ENCODE results near the gene GYPA.
"Not testable (repeated sequence)": the region's sequence is repeated elsewhere in the genome, so short reads cannot be mapped to it uniquely, and the experiment has no call there.

The GYPA gene

GRCh38 chr4:144082053-144082452 lies 58.5 kb downstream of the GYPA start:
- 91% methylated on average over 3 of the region's 3 CpGs for WGBS
- not testable (repeated sequence) for H3K36me3 ChIP-seq (ENCODE audit: insufficient read depth, low read length); H3K4me3 ChIP-seq (ENCODE audit: low read length); H3K4me1 ChIP-seq (ENCODE audit: insufficient read depth, low read length); H3K27ac ChIP-seq (ENCODE audit: low read depth, low read length); H3K9me3 ChIP-seq (ENCODE audit: insufficient read depth, low read depth, low read length); H3K27me3 ChIP-seq (ENCODE audit: insufficient read depth, low read length); H3K9ac ChIP-seq (ENCODE audit: low read depth, low read length)

DNA sequence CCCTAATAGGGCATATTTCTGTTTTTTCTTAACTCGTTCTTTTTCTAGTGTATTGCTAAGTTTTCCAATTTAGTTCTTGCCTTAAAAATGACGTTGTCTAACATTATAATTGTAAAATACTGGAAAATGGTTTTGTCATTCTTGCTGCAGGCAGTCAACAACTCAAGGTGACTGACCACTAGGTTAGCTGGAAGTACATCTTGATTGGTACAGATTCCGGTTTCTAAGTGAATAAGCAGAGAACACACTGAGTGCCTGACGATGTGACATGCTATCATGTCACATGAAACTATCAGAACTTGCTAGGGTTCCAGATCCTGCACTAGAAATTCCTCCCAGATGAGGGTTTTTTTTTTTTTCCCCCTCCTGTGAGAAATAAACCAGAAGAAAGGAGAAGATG lies 60.4 kb downstream of the GYPA start:
- H3K4me3 ChIP-seq (ENCODE audit: low read length); H3K36me3 ChIP-seq (ENCODE audit: insufficient read depth, low read length); H3K27me3 ChIP-seq (ENCODE audit: insufficient read depth, low read length); H3K27ac ChIP-seq (ENCODE audit: low read depth, low read length); H3K4me1 ChIP-seq (ENCODE audit: insufficient read depth, low read length); H3K9ac ChIP-seq (ENCODE audit: low read depth, low read length); H3K9me3 ChIP-seq (ENCODE audit: insufficient read depth, low read depth, low read length): not testable (repeated sequence)
- 86% methylated on average over 3 of the region's 4 CpGs for WGBS

DNA sequence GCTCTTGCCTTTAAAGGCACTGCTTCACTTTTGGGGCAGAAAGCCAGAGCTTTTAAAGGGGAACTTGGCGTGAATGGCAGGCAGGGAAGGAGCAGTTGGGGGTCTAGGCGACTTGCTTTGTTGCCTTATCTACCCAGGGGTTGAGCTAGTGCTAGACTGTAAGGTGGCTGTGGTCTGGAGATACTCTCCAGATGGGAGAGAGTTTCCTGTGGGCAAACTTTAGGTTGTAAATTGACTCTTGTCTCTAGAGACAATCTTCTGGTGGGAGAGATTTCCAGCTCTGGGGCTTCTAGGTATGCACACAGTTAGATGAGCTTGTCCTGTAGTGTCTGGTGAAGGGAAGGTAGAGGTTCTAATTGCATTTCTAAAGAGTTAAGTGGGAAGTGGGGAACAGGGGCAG lies 61.8 kb downstream of the GYPA start:
- not testable (repeated sequence) for H3K27me3 ChIP-seq (ENCODE audit: insufficient read depth, low read length); H3K36me3 ChIP-seq (ENCODE audit: insufficient read depth, low read length); H3K27ac ChIP-seq (ENCODE audit: low read depth, low read length); H3K4me1 ChIP-seq (ENCODE audit: insufficient read depth, low read length); H3K4me3 ChIP-seq (ENCODE audit: low read length); H3K9ac ChIP-seq (ENCODE audit: low read depth, low read length); H3K9me3 ChIP-seq (ENCODE audit: insufficient read depth, low read depth, low read length)
- WGBS = 55% methylated on average over 2 of the region's 2 CpGs

DNA sequence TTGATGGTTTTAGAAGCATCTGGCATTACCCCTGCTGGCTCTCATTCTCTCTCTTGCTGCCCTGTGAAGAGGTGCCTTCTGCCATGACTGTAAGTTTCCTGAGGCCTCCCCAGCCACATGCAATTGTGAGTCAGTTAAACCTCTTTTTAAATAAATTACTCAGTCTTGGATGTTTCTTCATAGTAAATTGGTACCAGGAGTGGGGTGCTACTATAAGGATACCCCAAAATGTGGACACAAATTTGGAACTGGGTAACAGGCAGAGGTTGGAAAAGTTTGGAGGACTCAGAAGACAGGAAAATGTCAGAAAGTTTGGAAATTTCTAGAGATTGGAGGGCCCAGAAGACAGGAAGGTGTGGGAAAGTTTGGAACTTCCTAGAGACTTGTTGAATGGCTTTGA lies 79.0 kb downstream of the GYPA start:
- H3K9me3 ChIP-seq (ENCODE audit: insufficient read depth, low read depth, low read length); H3K9ac ChIP-seq (ENCODE audit: low read depth, low read length); H3K27me3 ChIP-seq (ENCODE audit: insufficient read depth, low read length); H3K4me1 ChIP-seq (ENCODE audit: insufficient read depth, low read length); H3K27ac ChIP-seq (ENCODE audit: low read depth, low read length); H3K4me3 ChIP-seq (ENCODE audit: low read length); H3K36me3 ChIP-seq (ENCODE audit: insufficient read depth, low read length): not testable (repeated sequence)

DNA sequence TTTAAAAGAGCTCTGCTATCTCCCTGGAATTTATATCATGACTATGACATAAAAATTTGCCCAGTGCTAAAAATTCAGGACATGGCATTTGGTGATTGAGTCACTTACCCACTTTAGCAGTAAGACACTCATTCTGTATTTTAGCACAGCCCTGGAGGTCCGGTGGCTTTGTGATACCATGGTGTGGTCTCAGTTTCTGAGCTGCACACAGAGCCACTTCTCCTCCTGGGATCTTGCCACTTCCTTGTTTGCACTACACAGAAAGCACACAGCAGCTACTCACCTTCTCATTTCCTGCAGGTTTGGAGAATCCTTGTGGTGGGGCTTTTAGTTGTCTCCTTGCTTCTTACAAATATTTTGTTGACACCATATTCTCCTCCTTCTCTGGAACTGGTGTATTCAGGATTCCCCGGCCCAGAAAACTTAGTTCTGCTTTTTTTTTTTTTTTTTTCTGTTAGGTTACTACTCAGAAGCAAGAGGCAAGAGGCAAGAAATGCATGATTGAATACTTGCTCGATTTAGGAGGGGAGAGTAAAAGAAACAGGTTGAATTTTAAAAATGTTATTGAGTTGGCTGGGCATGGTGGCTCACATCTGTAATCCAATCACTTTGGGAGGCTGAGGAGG lies 80.2 kb downstream of the GYPA start:
- not testable (repeated sequence) for H3K36me3 ChIP-seq (ENCODE audit: insufficient read depth, low read length); H3K27ac ChIP-seq (ENCODE audit: low read depth, low read length); H3K27me3 ChIP-seq (ENCODE audit: insufficient read depth, low read length); H3K4me3 ChIP-seq (ENCODE audit: low read length); H3K9ac ChIP-seq (ENCODE audit: low read depth, low read length); H3K4me1 ChIP-seq (ENCODE audit: insufficient read depth, low read length); H3K9me3 ChIP-seq (ENCODE audit: insufficient read depth, low read depth, low read length)
- 95% methylated on average over 3 of the region's 3 CpGs for WGBS

All from HUES64 (cell line).